GM21390 (cell line): Measurements from ENCODE around the gene CPEB1.

ENCODE experiments used
- ATAC-seq: cut with Tn5 transposase; IDR thresholded peaks from one replicate; pipeline ENCODE4 v1.9.1; 2021; ENCODE audit not compliant: unreplicated experiment

The CPEB1 gene

GRCh38 chr15:82595766-82596165 is 51.4 kb downstream of the CPEB1 start:
- no peak for ATAC-seq

GRCh38 chr15:82595203-82595602 is 52.0 kb downstream of the CPEB1 start:
- no peak for ATAC-seq

GRCh38 chr15:82587805-82588204 is 59.4 kb downstream of the CPEB1 start:
- ATAC-seq = no peak

GRCh38 chr15:82585072-82585471 is 62.1 kb downstream of the CPEB1 start:
- ATAC-seq = no peak

- ATAC-seq = no peak
These were observed 66.5 kb downstream of the CPEB1 start for GRCh38 chr15:82580713-82581112.

- ATAC-seq = no peak
These were observed 71.8 kb downstream of the CPEB1 start for GRCh38 chr15:82575335-82575734.

GRCh38 chr15:82572986-82573385 is 74.2 kb downstream of the CPEB1 start:
- no peak for ATAC-seq

GRCh38 chr15:82572311-82572710 is 74.9 kb downstream of the CPEB1 start:
- ATAC-seq = no peak

GRCh38 chr15:82571722-82572222 is 75.4 kb downstream of the CPEB1 start:
- no peak for ATAC-seq

GRCh38 chr15:82570721-82571508 is 76.2 kb downstream of the CPEB1 start:
- no peak for ATAC-seq

- ATAC-seq = no peak
These were observed 77.3 kb downstream of the CPEB1 start for GRCh38 chr15:82569834-82570233.

- ATAC-seq = no peak
These were observed 78.2 kb downstream of the CPEB1 start for GRCh38 chr15:82568986-82569385.

- no peak for ATAC-seq
These were observed 79.5 kb downstream of the CPEB1 start for GRCh38 chr15:82567661-82568060.

GRCh38 chr15:82566690-82567089 is 80.5 kb downstream of the CPEB1 start:
- no peak for ATAC-seq

- no peak for ATAC-seq
These were observed 88.7 kb downstream of the CPEB1 start for GRCh38 chr15:82558502-82558901.

- ATAC-seq = no peak
These were observed 90.7 kb downstream of the CPEB1 start for GRCh38 chr15:82556315-82557035.

GRCh38 chr15:82554849-82555248 is 92.3 kb downstream of the CPEB1 start:
- ATAC-seq = no peak

GRCh38 chr15:82554351-82554750 is 92.8 kb downstream of the CPEB1 start:
- ATAC-seq = no peak

- no peak for ATAC-seq
These were observed 93.3 kb downstream of the CPEB1 start for GRCh38 chr15:82553846-82554245.

- no peak for ATAC-seq
These were observed 94.3 kb downstream of the CPEB1 start for GRCh38 chr15:82552861-82553260.

- no peak for ATAC-seq
These were observed 95.4 kb downstream of the CPEB1 start for GRCh38 chr15:82551646-82552247.

- no peak for ATAC-seq
These were observed 97.9 kb downstream of the CPEB1 start for GRCh38 chr15:82549199-82549665.
